ENCODE results near the gene NUP107.

- TF ChIP-seq E2F6 (IDR thresholded peaks at IDR 0.05; ENCODE audit: borderline replicate concordance, low read depth) (no peak), CTCF (IDR thresholded peaks at IDR 0.05) (no peak), CBX8 (IDR thresholded peaks at IDR 0.05) (no peak), NFE2L2 (conservative IDR thresholded peaks at IDR 0.05; ENCODE audit: low read length) (no peak), BHLHE40 (IDR thresholded peaks at IDR 0.05; ENCODE audit: low read depth, low read length) (no peak)
Observed at GRCh38 chr12:68767191-68767590, 80.4 kb downstream of the NUP107 start.
